Neutrophil (primary cell): Measurements from ENCODE around the gene DNAJB13.

Source experiments
- H3K27ac ChIP-seq: fragments of 200-600 bp; sonication (generic); 2 replicates; pipeline ENCODE4 v1.5.1; 2016; ENCODE audit warnings: mild to moderate bottlenecking, moderate library complexity
- H3K27me3 ChIP-seq: fragments of 200-600 bp; sonication (generic); 2 replicates; pipeline ENCODE4 v1.6.0; 2016; ENCODE audit warnings: mild to moderate bottlenecking
- H3K36me3 ChIP-seq: fragments of 200-600 bp; sonication (generic); 2 replicates; pipeline ENCODE4 v1.5.1; 2017
- H3K4me1 ChIP-seq, 2 experiments: fragments of 200-600 bp in 1 of 2; sonication (generic) in 1 of 2; 1 replicate in 1 of 2; 2 replicates in 1 of 2; pipeline versions ENCODE4 v1.5.1 to v1.6.1; 2013 to 2016; ENCODE audit warnings: low read depth in 1 of 2, low read length in 1 of 2, mild to moderate bottlenecking in 1 of 2, moderate library complexity in 1 of 2; ENCODE audit not compliant: control insufficient read depth in 1 of 2, insufficient read depth in 1 of 2
- H3K4me3 ChIP-seq, 2 experiments: fragments of 200-600 bp in 1 of 2; sonication (generic) in 1 of 2; 1 replicate in 1 of 2; 2 replicates in 1 of 2; pipeline ENCODE4 v1.5.1; 2013 to 2016; ENCODE audit warnings: low read depth in 1 of 2, low read length in 1 of 2, mild to moderate bottlenecking in 1 of 2, moderate library complexity in 1 of 2
- H3K9me3 ChIP-seq: fragments of 200-600 bp; sonication (generic); 2 replicates; pipeline ENCODE4 v1.5.1; 2016
- TF ChIP-seq, protein P1 (sequence below): fragments of 200-600 bp; sonication (generic); IDR thresholded peaks from 2 replicates; pipeline ENCODE4 v1.5.1; 2016; ENCODE audit warnings: antibody characterized with exemption

Gene DNAJB13

DNA sequence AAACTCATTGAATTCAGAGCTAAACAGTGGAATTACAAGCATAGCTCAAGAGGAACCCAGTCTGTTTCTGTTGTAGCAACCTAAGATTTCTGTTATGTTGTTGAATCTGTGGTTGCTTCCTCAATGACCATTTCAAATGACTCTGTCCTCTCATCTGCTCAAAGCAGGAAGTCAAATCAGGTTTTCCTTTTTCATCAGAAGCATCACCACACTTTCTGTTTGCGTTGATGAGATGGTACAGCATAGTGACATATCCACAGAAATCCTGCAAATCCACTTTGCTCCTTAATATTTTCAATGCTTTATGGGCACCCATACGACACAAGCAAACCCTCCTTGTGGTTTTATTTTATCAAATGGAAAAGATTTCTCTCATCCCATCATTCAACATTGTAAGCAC is 44.4 kb downstream of the DNAJB13 start:
- H3K36me3 ChIP-seq = no peaks in the 10 kb centered on the region
- H3K4me3 ChIP-seq = no peak overlapping the region
- peak overlapping the region; percentile 56 for H3K27ac ChIP-seq
- TF ChIP-seq, protein P1, sequence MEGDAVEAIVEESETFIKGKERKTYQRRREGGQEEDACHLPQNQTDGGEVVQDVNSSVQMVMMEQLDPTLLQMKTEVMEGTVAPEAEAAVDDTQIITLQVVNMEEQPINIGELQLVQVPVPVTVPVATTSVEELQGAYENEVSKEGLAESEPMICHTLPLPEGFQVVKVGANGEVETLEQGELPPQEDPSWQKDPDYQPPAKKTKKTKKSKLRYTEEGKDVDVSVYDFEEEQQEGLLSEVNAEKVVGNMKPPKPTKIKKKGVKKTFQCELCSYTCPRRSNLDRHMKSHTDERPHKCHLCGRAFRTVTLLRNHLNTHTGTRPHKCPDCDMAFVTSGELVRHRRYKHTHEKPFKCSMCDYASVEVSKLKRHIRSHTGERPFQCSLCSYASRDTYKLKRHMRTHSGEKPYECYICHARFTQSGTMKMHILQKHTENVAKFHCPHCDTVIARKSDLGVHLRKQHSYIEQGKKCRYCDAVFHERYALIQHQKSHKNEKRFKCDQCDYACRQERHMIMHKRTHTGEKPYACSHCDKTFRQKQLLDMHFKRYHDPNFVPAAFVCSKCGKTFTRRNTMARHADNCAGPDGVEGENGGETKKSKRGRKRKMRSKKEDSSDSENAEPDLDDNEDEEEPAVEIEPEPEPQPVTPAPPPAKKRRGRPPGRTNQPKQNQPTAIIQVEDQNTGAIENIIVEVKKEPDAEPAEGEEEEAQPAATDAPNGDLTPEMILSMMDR = no peak
- H3K27me3 ChIP-seq = no peaks in the 10 kb centered on the region
- H3K4me1 ChIP-seq = peaks cover 0 to 6% of the 10 kb centered on the region in 2 experiments
- H3K9me3 ChIP-seq = no peaks in the 10 kb centered on the region

DNA sequence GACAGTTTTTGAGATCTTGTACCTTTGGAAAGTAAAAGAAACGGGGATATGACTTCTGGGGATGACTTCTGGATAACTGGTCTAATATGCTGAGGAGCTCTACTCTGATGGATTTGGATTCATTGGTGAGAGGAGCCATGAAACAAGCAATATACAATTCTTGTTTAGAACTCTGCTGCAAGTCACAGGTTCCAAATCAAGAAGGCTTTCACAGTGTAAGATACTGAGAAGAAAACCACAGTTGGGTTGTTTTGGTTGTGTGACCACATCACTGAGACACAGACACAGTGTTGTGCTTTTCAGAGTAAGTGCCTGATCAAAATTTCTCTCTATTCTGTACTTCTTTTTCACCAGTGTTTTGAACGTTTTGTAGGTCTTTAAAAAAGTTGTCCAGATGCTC is 44.9 kb downstream of the DNAJB13 start:
- H3K36me3 ChIP-seq = no peaks in the 10 kb centered on the region
- TF ChIP-seq, protein P1 = no peak
- no peak overlapping the region for H3K4me3 ChIP-seq
- peak overlapping the region; percentile 56 for H3K27ac ChIP-seq
- no peaks in the 10 kb centered on the region for H3K9me3 ChIP-seq
- H3K4me1 ChIP-seq = peaks cover 0 to 6% of the 10 kb centered on the region in 2 experiments
- H3K27me3 ChIP-seq = no peaks in the 10 kb centered on the region

DNA sequence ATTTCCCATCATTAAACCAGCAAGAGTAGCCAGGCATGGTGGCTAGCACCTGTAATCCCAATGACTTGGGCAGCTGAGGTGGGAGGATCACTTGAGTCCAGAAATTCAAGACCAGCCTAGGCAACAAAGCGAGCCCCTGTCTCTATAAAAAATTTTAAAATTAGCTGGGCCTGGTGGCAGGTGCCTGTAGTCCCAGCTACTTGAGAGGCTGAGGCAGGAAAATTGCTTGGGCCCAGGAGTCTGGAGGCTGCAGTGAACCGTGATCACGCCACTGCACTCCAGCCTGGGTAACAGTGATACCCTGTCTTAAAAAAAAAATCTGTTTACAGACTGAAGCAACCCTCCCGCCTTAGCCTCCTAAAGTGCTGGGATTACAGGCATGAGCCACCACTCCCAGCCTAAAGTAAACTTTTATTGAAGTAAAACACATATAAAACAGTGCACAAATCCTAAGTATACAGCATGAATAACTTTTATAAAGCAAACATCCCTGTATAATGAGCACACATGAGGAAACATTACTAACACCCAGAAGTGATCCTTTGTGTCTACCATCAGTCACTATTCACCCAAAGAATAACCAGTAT is 45.4 kb downstream of the DNAJB13 start:
- no peaks in the 10 kb centered on the region for H3K36me3 ChIP-seq
- no peaks in the 10 kb centered on the region for H3K27me3 ChIP-seq
- H3K4me1 ChIP-seq = peaks cover 0 to 6% of the 10 kb centered on the region in 2 experiments
- TF ChIP-seq, protein P1 = no peak
- H3K4me3 ChIP-seq = no peak overlapping the region
- H3K9me3 ChIP-seq = no peaks in the 10 kb centered on the region
- H3K27ac ChIP-seq = no peak overlapping the region

DNA sequence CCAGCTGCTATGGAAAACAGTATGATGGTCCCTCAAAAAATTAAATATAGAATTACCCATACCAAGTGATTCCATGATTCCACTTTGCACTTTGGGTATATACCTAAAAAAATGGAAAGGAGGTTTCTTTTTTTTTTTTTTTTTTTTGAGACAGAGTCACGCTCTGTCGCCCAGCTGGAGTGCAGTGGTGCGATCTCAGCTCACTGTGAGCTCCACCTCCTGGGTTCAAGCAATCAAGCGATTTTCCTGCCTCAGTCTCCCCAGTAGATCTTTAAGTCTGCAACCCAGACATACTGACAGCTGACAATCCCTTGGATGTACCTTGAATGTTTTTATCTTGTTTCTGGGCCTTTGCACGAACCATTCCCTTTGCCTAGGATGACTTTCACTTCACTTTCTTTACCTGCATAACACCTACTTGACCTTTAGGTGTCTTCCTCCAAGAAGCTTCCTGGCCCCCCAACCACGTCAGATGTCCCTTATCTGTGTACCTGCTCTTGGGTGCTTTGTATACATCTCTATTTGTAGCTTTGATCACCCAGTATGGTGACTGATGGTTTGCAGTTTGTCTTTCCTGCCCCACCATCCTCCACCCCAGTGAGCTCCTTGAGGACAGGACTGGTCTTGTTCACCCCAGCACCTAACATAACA is 46.4 kb downstream of the DNAJB13 start:
- no peak overlapping the region for H3K4me3 ChIP-seq
- TF ChIP-seq, protein P1 = no peak
- H3K36me3 ChIP-seq = no peaks in the 10 kb centered on the region
- peaks cover 0 to 6% of the 10 kb centered on the region in 2 experiments for H3K4me1 ChIP-seq
- H3K27me3 ChIP-seq = no peaks in the 10 kb centered on the region
- no peaks in the 10 kb centered on the region for H3K9me3 ChIP-seq
- no peak overlapping the region for H3K27ac ChIP-seq

DNA sequence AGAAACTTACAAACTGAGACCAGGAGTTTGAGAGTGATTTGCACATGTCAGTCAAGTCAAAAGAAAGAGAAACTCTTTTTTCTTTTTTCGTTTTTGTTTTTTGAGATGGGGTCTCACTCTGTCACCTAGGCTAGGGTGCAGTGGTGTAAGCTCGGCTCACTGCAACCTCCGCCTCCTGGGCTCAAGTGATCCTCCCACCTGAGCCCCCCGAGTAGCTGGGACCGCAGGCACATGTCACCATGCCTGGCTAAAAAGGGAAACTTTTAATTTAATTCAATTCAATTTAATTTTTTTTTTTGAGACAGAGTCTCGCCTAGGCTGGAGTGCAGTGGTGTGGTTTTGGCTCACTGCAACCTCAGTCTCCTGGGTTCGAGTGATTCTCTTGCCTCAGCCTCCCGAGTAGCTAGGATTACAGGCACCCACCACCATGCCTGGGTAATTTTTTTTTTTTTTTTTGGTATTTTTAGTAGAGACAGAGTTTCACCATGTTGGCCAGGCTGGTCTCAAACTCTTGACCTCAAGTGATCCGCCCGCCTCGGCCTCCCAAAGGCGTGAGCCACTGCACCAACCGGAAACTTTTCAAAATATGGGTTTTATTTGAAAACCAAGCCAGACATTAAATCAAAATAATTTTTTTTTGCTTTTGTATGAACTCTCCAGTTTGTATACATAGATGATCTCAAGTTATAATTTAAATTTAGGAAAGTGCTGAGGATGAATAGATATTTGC is 48.2 kb downstream of the DNAJB13 start:
- H3K27ac ChIP-seq = no peak overlapping the region
- H3K9me3 ChIP-seq = no peaks in the 10 kb centered on the region
- no peak overlapping the region for H3K4me3 ChIP-seq
- no peaks in the 10 kb centered on the region for H3K27me3 ChIP-seq
- TF ChIP-seq, protein P1 = no peak
- H3K4me1 ChIP-seq = peaks cover 0 to 6% of the 10 kb centered on the region in 2 experiments
- H3K36me3 ChIP-seq = peaks cover 12% of the 10 kb centered on the region
